ENCODE data around the gene CLMP. TPM values are rescaled to one million over a fixed set of nuclear protein-coding genes. Genes with fewer than 3 reads are reported as not detected.

Gene CLMP
- total RNA-seq, 2 donors from 2014 or later: 10.1 to 22.1 TPM

- peaks cover 21% of the 10 kb centered on the region for H3K4me1 ChIP-seq
- H3K4me3 ChIP-seq: no peak overlapping the region
- no peak for ATAC-seq
- H3K27me3 ChIP-seq: no peaks in the 10 kb centered on the region
- no peaks in the 10 kb centered on the region for H3K36me3 ChIP-seq (replicated peaks in 1 of 2; ENCODE audit: insufficient read depth in 1 of 2, low read depth in 2 of 2)
- no peak overlapping the region for H3K27ac ChIP-seq
- intact Hi-C loops (cut with DNase I): no loop called here
- DNase-seq: no peak
- no peaks in the 10 kb centered on the region for H3K9me3 ChIP-seq
- no peak for TF ChIP-seq CTCF (IDR thresholded peaks at IDR 0.05)
- no peak for TF ChIP-seq POLR2A (IDR thresholded peaks at IDR 0.05)
- WGBS, 2 donors: 89 to 97% methylated on average over 14 of the region's 14 CpGs
Observed at GRCh38 chr11:123073343-123074057, 121.5 kb downstream of the CLMP start.

GRCh38 chr11:123072762-123073161 lies 122.3 kb downstream of the CLMP start:
- no peaks in the 10 kb centered on the region for H3K36me3 ChIP-seq (replicated peaks in 1 of 2; ENCODE audit: insufficient read depth in 1 of 2, low read depth in 2 of 2)

GRCh38 chr11:123072332-123072761 lies 122.7 kb downstream of the CLMP start:
- Histone ChIP-seq H3K4me1 (peaks cover 21% of the 10 kb centered on the region), H3K4me3 (no peak overlapping the region), H3K27ac (peak overlapping the region in 2 of 4 donors; percentile 30 to 66), H3K27me3 (no peaks in the 10 kb centered on the region), H3K36me3 (replicated peaks in 1 of 2; ENCODE audit: insufficient read depth in 1 of 2, low read depth in 2 of 2) (no peaks in the 10 kb centered on the region), H3K9me3 (no peaks in the 10 kb centered on the region)
- WGBS, 2 donors: 15 to 31% methylated on average over 2 of the region's 2 CpGs
- intact Hi-C loops (cut with DNase I): no loop called here
- no peak for TF ChIP-seq CTCF (IDR thresholded peaks at IDR 0.05)
- TF ChIP-seq POLR2A (IDR thresholded peaks at IDR 0.05): no peak
- DNase-seq: peak; percentile 91 to 96 (median 92)
- ATAC-seq: peak; percentile 94

More at GRCh38 chr11:123072762-123073161, 122.3 kb downstream of the CLMP start:
- Histone ChIP-seq H3K4me3 (no peak overlapping the region), H3K27me3 (no peaks in the 10 kb centered on the region), H3K9me3 (no peaks in the 10 kb centered on the region), H3K27ac (peak overlapping the region in 1 of 4 donors; percentile 66), H3K4me1 (peaks cover 21% of the 10 kb centered on the region)
- no peak for TF ChIP-seq CTCF (IDR thresholded peaks at IDR 0.05)
- ATAC-seq (no peak), DNase-seq (no peak)
- intact Hi-C loops (cut with DNase I): no loop called here

- Histone ChIP-seq H3K9me3 (no peaks in the 10 kb centered on the region), H3K4me3 (no peak overlapping the region), H3K27ac (peak overlapping the region in 1 of 4 donors; percentile 9), H3K4me1 (peaks cover 23% of the 10 kb centered on the region), H3K27me3 (no peaks in the 10 kb centered on the region), H3K36me3 (replicated peaks in 1 of 2; ENCODE audit: insufficient read depth in 1 of 2, low read depth in 2 of 2) (no peaks in the 10 kb centered on the region)
- WGBS, 2 donors: 63 to 80% methylated on average over 5 of the region's 5 CpGs
- intact Hi-C loops (cut with DNase I): no loop called here
- ATAC-seq (no peak), DNase-seq (no peak)
- no peak for TF ChIP-seq CTCF (IDR thresholded peaks at IDR 0.05)
Observed at GRCh38 chr11:123069908-123070821, 124.9 kb downstream of the CLMP start.

Measured in body of pancreas (tissue), 4 donors.